Panc1 (cell line): Measurements from ENCODE around the gene ADARB2.

Experiments used
- CTCF ChIP-seq: fragments of 450-650 bp; IDR thresholded peaks from 2 replicates; pipeline ENCODE4 v1.5.1; 2017; ENCODE audit warnings: mild to moderate bottlenecking
- POLR2AphosphoS5 ChIP-seq: IDR thresholded peaks from 2 replicates; pipeline ENCODE4 v1.6.1; 2012; ENCODE audit warnings: mild to moderate bottlenecking, low read depth, low read length, moderate library complexity
- REST ChIP-seq, 2 experiments: IDR thresholded peaks; 2 replicates each; pipeline ENCODE4 v1.6.1; 2011 to 2012; ENCODE audit warnings: low read depth in 2 of 2, control low read depth in 1 of 2, low read length in 1 of 2, mild to moderate bottlenecking in 1 of 2, moderate library complexity in 1 of 2; ENCODE audit not compliant: insufficient read depth in 1 of 2
- SIN3A ChIP-seq: IDR thresholded peaks from 2 replicates; pipeline ENCODE4 v1.6.1; 2012; ENCODE audit warnings: low read depth, mild to moderate bottlenecking, low read length, moderate library complexity, borderline replicate concordance; ENCODE audit not compliant: insufficient read depth

- TF ChIP-seq CTCF (no peak), REST (IDR thresholded peaks at IDR 0.05; ENCODE audit: insufficient read depth in 1 of 2, low read depth in 2 of 2, low read length in 1 of 2) (no peak), POLR2AphosphoS5 (no peak), SIN3A (no peak)
Observed at GRCh38 chr10:1230138-1230537, 507.2 kb downstream of the ADARB2 start.
